GM19452 (cell line): ENCODE measurements around the gene PTPRN2.
"Not testable (repeated sequence)": the region's sequence is repeated elsewhere in the genome, so short reads cannot be mapped to it uniquely, and the experiment has no call there.

Experiments used
- ATAC-seq: cut with Tn5 transposase; IDR thresholded peaks from one replicate; pipeline ENCODE4 v1.9.1; 2021; ENCODE audit not compliant: unreplicated experiment

The PTPRN2 gene

GRCh38 chr7:158534598-158534997, 53.0 kb downstream of the PTPRN2 start:
- ATAC-seq = no peak

GRCh38 chr7:158534134-158534515, 53.5 kb downstream of the PTPRN2 start:
- not testable (repeated sequence) for ATAC-seq

DNA sequence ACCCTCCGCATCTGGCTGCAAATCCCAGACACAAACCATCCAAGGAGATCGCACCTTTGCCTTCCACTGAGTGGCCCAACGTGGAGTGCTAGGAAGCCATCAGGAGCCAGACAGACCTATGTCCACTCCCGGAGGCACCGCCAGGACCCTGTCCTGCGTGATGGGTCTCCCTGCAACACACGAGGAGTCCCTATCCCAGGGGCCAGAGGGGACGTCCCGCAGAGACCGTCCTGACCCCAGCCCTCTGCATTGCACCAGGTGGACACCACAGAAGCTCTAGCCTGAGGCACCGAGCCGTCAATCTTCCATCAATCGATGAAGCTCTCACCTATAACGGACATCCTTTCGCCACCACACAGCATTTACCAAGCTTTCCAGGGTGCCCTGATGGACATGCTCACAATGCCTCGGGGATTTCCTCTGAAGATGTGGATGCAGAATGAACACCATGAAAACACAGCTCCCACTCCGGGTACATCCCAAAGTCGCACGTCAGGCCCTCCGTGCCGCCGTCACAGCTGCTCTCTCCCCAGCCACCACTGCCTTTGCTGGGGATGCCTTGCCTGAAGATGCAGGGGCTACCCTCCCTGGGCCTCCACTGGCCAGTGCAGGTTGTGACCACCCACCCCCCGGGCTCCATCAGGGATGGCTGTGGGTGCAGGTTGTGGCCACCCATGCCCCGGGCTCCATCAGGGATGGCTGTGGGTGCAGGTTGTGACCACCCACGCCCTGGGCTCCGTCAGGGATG, 54.1 kb downstream of the PTPRN2 start:
- ATAC-seq = no peak

GRCh38 chr7:158532093-158532627, 55.5 kb downstream of the PTPRN2 start:
- no peak for ATAC-seq

GRCh38 chr7:158531661-158532060, 56.0 kb downstream of the PTPRN2 start:
- no peak for ATAC-seq

DNA sequence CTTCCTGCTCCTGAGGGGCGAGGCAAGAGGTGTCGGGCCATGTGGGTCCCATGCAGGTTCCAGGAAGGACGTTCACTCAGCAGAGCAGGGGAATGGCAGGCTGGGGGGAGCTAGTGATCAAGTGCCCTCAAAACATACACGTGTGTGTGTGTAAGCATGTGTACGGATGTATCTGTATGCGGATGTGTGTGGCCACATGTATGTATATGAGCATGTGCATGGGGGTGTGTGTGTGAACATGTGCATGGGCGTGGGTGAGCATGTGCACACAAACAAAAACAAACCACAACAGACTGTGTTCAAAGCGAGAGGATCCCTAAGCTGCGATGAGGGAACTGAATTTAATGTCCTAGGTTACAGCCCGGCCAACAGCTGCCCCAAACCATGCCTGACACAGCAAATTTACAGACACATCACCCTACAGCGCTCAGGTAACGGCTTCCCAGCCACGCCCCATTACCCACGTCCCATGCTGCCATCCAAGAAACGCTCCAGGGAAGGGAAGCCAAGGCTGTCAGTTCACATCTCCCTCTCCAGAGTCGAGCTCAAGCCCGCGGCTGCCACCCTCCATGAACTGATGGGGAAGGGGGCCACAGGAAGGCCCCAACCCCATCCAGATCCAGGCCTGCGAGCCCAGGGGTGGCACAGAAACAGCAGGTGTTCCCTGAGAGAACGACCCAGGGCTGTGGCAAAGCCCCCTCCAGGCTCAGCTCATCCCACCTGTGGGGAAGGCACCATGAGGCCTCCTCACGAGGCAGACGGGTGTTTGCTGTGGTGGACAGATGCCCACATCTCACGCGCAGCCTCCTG, 56.6 kb downstream of the PTPRN2 start:
- ATAC-seq = no peak

DNA sequence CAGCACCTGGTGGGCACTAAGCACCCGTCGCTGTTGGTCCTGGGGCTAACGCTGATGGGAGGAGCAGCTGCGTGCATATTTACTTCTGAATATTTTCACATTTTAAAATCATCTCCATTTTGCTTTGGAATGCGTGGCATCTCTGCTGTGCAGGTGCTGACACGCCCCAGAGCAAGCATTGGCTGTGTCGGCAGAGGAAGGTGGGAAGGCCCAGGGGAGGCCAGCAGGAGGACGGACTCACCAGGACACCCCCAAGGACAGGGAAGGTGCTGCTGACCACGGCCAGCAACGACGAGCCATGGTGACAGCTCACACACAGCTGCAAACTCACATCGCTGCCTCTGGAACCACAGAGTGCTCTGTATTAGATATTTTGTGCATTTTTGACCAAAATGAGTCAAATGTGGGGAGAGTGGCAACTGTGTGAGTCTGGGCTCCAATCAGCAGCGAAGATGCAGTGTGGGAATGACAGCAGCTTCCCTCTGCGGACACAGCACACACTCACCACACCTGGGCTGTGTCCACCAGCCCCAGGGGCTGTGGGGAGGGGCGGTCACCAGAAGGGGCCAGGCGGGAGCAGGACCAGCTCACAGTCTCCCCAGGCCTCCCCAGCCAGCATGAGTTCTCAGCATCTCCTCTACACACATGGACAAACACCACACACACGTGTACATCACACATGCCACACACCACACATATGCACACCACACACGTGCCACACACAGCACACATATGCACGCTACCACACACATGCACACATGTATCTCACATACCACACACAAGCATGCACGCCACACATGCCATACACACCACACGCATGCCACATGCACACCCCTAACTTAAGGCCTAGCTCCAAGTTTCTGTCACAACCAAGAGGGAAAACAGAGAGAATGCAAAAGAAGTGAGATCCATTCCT, 58.2 kb downstream of the PTPRN2 start:
- ATAC-seq = no peak

GRCh38 chr7:158527915-158528502, 59.6 kb downstream of the PTPRN2 start:
- no peak for ATAC-seq

DNA sequence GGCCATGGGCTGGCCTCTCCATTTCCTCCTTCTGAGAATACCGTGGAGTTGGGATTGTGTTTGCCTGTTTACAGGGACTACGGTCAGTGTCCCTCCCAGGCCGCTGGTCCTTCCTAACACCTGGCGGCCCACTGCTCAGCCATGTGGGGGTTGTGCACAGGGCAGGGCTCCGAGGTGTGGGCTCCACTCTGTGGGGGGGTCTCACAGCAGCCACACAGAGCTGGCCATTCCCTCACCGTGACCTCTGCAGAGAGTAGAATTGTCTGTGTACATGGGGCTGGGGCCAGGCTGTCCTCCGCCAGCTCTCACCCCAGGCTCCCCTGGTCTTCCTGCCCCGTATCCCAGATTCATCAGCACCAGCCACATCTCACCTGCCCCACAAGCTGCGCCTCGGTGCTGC, 60.1 kb downstream of the PTPRN2 start:
- ATAC-seq = no peak

DNA sequence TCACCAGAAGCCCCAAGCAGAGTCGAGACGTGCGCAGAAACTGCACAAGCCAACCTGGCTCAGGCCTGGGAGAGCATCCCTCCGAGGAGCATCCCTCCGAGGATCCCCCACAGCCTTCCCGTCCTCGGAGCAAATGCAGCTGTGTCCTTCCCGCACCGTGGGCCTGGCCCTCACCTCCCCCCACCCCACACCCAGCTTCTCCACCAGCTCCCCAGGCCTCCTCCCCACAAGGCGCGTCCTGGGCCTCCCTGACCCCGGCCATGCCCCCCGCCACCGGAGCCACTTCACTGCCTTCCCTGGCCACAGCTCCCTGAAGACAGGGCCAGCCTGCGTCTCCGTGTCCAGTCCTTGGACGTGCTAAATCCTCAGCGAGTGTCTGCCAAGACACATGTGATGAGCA, 60.6 kb downstream of the PTPRN2 start:
- no peak for ATAC-seq

DNA sequence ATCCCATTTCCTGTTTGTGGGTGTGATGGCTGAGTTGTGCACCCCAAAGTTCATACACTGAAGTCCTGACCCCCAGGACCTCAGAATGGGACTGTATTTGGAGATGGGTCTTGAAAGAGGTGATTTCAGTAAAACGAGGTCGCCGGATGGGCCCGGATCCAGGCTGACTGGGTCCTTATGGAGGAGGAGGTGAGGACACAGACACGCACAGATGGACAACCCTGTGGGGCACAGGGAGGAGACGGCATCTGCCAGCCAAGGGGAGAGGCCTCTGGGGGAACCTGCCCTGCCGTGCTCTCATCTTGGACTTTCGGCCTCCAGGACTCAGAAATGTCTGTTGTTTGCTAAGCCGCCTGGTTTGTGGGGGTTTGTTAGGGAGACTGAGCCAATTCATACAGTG, 61.1 kb downstream of the PTPRN2 start:
- ATAC-seq = no peak

DNA sequence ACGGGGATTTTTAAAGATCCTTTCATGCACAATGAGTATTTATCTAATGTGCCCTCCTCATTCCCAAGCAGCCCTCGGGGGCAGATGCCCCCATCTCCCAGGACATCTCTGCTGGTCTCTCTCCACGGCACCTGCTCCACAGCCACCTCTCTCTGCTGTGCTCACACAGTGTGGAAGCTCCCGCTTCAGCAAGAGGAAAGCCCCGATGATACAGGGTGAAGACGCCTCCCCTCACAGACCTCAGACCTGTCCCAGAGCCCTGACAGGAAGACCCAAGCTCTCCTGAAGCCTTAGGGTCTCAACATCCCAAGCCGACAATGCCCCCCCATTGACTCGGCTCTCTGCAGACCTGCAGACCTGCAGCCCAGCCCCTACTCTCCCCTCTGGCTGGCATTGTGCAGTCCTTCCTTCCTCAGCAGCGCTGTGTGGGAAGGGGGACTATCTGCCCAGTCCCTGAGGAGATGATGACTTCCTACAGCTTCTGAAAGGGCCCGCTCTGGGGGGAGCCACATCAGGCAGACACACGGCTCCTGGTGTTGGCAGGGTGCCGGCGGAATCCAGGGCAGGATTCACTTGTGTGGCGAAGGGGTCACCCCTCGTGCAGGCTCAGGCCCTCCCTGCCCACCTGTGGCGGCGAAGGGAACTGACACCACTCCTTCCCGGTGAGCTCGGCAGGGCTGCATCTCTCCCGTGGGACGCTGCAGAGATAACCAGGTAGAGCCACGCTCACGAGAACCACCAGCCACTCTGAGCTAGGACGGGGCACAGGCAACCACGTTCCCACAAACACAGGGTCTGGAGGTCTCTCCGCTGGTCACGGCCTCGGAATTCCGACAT, 61.8 kb downstream of the PTPRN2 start:
- ATAC-seq = no peak

- ATAC-seq = no peak
Measured at GRCh38 chr7:158524749-158525635, 62.6 kb downstream of the PTPRN2 start.

DNA sequence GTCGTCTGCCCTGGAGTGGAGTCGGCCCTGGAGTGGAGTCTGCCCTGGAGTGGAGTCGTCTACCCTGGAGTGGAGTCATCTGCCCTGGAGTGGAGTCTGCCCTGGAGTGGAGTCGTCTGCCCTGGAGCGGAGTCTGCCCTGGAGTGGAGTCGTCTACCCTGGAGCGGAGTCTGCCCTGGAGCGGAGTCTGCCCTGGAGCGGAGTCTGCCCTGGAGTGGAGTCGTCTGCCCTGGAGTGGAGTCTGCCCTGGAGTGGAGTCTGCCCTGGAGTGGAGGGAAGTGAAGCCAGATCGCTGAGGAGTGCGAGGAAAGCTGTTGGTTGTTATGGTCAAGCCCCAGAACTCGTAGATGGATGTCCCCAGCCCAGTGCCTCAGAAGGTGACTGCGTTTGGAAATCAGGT, 63.3 kb downstream of the PTPRN2 start:
- not testable (repeated sequence) for ATAC-seq

DNA sequence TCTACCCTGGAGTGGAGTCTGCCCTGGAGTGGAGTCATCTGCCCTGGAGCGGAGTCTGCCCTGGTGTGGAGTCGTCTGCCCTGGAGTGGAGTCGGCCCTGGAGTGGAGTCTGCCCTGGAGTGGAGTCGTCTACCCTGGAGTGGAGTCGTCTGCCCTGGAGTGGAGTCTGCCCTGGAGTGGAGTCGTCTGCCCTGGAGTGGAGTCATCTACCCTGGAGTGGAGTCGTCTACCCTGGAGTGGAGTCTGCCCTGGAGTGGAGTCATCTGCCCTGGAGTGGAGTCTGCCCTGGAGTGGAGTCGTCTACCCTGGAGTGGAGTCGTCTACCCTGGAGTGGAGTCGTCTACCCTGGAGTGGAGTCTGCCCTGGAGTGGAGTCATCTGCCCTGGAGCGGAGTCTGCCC, 63.7 kb downstream of the PTPRN2 start:
- not testable (repeated sequence) for ATAC-seq

DNA sequence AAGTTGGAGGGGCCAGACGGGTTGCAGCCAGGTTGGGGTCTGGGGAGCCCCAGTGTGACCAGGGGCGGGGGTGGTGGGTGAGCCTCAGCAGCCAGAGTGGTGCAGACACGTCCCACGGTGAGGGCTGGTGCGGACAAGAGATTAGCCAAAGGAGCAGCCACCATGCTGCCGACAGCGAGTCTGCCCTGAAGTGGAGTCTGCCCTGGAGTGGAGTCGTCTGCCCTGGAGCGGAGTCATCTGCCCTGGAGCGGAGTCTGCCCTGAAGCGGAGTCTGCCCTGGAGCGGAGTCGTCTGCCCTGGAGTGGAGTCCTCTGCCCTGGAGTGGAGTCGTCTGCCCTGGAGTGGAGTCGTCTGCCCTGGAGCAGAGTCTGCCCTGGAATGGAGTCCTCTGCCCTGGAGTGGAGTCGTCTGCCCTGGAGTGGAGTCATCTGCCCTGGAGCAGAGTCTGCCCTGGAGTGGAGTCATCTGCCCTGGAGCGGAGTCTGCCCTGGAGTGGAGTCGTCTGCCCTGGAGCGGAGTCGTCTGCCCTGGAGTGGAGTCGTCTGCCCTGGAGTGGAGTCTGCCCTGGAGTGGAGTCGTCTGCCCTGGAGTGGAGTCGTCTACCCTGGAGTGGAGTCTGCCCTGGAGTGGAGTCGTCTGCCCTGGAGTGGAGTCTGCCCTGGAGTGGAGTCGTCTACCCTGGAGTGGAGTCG, 64.3 kb downstream of the PTPRN2 start:
- not testable (repeated sequence) for ATAC-seq

DNA sequence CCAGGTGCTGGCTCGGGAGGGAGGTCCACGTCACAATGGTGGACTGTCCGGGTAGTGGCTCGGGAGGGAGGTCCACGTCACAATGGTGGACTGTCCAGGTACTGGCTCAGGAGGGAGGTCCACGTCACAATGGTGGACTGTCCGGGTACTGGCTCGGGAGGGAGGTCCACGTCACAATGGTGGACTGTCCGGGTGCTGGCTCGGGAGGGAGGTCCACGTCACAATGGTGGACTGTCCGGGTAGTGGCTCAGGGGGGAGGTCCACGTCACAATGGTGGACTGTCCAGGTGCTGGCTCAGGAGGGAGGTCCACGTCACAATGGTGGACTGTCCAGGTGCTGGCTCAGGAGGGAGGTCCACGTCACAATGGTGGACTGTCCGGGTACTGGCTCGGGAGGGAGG, 65.8 kb downstream of the PTPRN2 start:
- not testable (repeated sequence) for ATAC-seq

GRCh38 chr7:158520825-158521224, 66.8 kb downstream of the PTPRN2 start:
- ATAC-seq = no peak
